Ascending aorta (tissue), 2 donors: Measurements from ENCODE around the gene SELENOO. TPM values are rescaled to one million over a fixed set of nuclear protein-coding genes. Genes with fewer than 3 reads are reported as not detected.

Experiments used
- DNase-seq, 2 donors: peaks; one replicate each; pipeline ENCODE4 v3.0.0-alpha.2; 2019; ENCODE audit warnings: low spot score in 2 of 2
- H3K27ac ChIP-seq, 2 donors: fragments of 200-600 bp; sonication (generic); one replicate each; pipeline ENCODE4 v1.5.1; 2016 to 2017; ENCODE audit warnings: mild to moderate bottlenecking in 1 of 2
- H3K27me3 ChIP-seq: fragments of 200-600 bp; sonication (generic); one replicate; pipeline ENCODE4 v1.5.1; 2017
- H3K36me3 ChIP-seq, 2 donors: fragments of 200-600 bp; sonication (generic); one replicate each; pipeline ENCODE4 v1.5.1; 2016
- H3K4me1 ChIP-seq, 2 donors: fragments of 200-600 bp; sonication (generic); one replicate each; pipeline ENCODE4 v1.5.1; 2016 to 2017; ENCODE audit warnings: mild to moderate bottlenecking in 1 of 2
- H3K4me3 ChIP-seq, 2 donors: fragments of 200-600 bp; sonication (generic); one replicate each; pipeline ENCODE4 v1.5.1; 2016 to 2017; ENCODE audit warnings: mild to moderate bottlenecking in 1 of 2
- H3K9me3 ChIP-seq, 2 donors: fragments of 200-600 bp; sonication (generic); one replicate each; pipeline ENCODE4 v1.5.1; 2016
- intact Hi-C: fragments of 100-400 bp; cut with DNase I; formaldehyde crosslinking; loops from one replicate; pipeline ENCODE4 v1.15.1; 2023
- total RNA-seq: library from RNA; depleted of rRNA; stranded (reverse); fragments of >200 nt; gene quantifications from one replicate; pipeline ENCODE4 v1.1.0, GENCODE V29; 2016
- TF ChIP-seq, protein P1 (sequence below), 3 experiments: fragments of 200-600 bp in 2 of 3; fragments of 450-650 bp in 1 of 3; sonication (generic) in 2 of 3; IDR thresholded peaks; one replicate each; pipeline ENCODE4 v1.5.1; 2016 to 2019; ENCODE audit warnings: antibody characterized with exemption in 3 of 3, mild to moderate bottlenecking in 1 of 3, moderate library complexity in 1 of 3

SELENOO gene
- total RNA-seq, 1 donor from 2014 or later, result 41.7 TPM

DNA sequence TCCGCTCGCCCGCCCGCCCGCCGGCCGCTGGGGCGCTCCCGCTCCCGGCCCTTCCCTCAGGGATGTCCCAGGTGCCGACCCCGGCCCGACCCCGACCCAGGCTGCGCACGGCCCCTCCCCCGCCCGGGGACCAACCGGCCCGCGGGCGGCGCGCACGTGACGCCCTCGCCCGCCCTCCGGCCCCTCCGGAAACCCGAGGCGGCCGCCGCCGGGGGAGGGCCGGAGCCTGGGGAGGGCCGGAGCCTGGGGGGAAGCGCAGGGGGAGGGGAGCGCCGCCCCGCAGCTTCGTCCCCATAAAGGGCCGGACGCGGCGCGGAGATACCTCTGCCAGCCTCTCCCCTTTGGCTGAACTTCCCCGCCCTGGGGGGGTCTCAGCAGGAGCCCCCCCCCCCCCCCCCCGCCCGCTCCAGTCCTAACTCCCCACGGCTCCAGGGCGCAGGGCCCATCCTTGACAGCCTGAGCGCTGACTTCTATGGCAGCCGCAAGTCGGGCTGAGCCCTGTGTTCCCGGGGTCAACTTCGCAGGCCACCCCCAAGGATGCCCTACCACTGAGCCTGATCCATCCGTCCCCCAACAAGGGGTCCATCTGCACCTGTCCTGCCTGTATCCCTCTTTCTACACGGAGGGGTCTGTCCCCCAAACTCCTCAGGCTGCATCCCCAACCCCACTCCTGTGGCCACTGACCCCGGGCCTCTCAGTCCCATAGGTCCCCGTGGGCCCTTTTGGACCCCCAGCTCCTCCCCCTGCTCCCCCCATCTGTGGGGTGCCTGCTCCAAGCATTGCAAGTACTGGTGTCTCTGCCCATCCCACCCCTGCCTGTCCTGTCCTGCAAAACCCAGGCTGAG, 61.0 kb downstream of the SELENOO start, which contains the start of gene MAPK12:
Gene MAPK12, minus strand, starts transcription at position 69 of the 845 bp plus-strand sequence. CDS start 174 bp downstream, outside the sequence.
- intact Hi-C loops, result no loop called here
- Histone ChIP-seq H3K36me3 (no peaks in the 10 kb centered on the region), H3K9me3 (no peaks in the 10 kb centered on the region), H3K27me3 (no peaks in the 10 kb centered on the region), H3K4me1 (peaks cover 0 to 8% of the 10 kb centered on the region in 2 donors), H3K4me3 (peak within 1 kb of the TSS; percentile 53 to 67), H3K27ac (peak within 1 kb of the TSS in 1 of 2 donors; percentile 9)
- TF ChIP-seq, protein P1, sequence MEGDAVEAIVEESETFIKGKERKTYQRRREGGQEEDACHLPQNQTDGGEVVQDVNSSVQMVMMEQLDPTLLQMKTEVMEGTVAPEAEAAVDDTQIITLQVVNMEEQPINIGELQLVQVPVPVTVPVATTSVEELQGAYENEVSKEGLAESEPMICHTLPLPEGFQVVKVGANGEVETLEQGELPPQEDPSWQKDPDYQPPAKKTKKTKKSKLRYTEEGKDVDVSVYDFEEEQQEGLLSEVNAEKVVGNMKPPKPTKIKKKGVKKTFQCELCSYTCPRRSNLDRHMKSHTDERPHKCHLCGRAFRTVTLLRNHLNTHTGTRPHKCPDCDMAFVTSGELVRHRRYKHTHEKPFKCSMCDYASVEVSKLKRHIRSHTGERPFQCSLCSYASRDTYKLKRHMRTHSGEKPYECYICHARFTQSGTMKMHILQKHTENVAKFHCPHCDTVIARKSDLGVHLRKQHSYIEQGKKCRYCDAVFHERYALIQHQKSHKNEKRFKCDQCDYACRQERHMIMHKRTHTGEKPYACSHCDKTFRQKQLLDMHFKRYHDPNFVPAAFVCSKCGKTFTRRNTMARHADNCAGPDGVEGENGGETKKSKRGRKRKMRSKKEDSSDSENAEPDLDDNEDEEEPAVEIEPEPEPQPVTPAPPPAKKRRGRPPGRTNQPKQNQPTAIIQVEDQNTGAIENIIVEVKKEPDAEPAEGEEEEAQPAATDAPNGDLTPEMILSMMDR (IDR thresholded peaks at IDR 0.05), result no peak
- no peak for DNase-seq

DNA sequence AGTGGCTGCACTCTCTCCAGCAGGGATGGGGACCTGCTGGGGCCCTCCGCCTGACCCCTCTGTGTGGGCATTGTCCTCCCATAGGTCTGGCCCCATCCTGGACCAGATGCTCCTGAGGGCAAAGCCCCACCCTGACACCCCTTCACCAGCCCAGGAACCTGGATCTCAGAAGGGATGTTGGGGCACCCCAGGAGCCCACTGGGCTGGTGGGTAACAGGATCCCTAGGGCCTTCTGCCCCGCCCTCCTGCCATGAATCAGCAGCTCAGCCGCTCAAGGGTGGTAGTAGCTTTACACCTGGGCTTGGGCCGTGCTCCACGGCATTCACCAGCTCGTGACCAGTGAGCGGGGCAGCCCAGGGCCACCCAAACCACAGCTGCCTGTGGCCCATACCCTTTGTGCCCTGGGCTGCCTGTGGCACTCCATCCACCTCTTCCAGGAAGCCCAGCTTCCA, 61.7 kb downstream of the SELENOO start:
- no peak for DNase-seq
- no peaks in the 10 kb centered on the region for H3K9me3 ChIP-seq
- intact Hi-C loops, result no loop called here
- H3K27me3 ChIP-seq, result no peaks in the 10 kb centered on the region
- H3K36me3 ChIP-seq, result no peaks in the 10 kb centered on the region
- peaks cover 6 to 12% of the 10 kb centered on the region in 2 donors for H3K4me1 ChIP-seq
- TF ChIP-seq, protein P1 (IDR thresholded peaks at IDR 0.05), result no peak
- no peak overlapping the region for H3K27ac ChIP-seq
- no peak overlapping the region for H3K4me3 ChIP-seq

DNA sequence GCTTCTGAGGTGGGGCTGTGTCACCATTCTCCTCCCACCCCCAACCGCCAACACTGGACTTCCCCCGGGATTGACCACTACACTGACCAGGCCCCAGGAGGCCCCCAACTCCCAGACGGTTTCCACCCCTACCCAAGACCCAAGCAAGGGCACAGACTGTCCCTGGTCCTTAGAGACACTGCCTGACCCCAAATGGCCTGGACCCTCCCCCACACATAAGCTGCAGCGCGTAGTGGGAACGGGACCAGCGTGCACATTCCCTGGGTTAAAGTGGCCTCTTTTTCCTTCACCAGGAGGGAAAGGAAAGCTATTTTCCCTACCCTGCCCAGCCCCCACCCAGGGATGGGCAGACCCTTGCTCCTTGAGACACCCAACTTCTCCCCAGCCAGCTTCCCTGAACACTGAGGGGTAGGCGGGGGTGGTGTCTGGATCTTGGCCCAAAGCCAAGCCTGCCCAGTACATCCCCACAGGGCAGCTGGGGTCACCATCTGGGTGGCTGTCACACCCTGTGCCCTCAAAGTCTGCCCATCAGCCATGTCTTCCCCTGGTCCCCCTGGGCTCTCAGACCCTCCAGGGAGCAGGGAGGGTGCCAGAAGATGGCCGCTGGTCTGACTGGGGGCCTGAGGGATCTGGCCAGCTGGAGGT, 62.3 kb downstream of the SELENOO start:
- Histone ChIP-seq H3K27me3 (no peaks in the 10 kb centered on the region), H3K9me3 (no peaks in the 10 kb centered on the region), H3K4me3 (no peak overlapping the region), H3K36me3 (no peaks in the 10 kb centered on the region), H3K4me1 (peaks cover 6 to 16% of the 10 kb centered on the region in 2 donors), H3K27ac (no peak overlapping the region)
- TF ChIP-seq, protein P1 (IDR thresholded peaks at IDR 0.05), result no peak
- DNase-seq, result no peak
- intact Hi-C loops, result no loop called here

DNA sequence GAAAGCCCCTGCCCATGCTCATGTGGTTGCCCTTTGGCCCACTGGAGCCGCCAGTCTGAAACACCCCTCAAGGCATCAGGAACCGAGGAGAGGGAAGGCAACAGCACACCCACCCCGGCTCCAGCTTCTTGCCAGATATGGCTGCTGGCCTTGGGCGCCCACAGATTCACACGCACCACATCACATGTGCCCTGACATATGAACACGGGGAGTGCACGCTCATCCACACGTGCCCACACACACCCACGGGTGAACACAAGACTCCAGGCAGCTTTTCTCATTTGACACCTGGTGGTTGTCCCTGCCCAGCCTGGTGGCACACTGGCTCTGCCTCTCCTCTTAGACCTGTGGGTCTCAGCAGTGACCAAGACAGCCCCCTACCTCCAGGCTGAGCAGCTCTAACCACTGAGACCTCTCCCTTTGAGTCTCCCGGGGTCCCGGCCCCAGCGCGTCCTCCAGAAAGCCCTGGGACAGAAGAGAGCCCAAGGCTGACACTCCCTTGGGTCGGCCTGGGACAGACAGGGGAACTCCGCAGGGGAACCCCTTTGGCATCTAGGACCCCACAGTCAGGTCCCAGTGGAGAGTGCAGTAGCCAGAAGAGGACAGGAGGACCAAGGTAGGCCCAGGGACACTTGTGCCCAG, 63.4 kb downstream of the SELENOO start:
- Histone ChIP-seq H3K27me3 (no peaks in the 10 kb centered on the region), H3K27ac (no peak overlapping the region), H3K36me3 (no peaks in the 10 kb centered on the region), H3K4me3 (no peak overlapping the region), H3K4me1 (peaks cover 6 to 19% of the 10 kb centered on the region in 2 donors), H3K9me3 (no peaks in the 10 kb centered on the region)
- TF ChIP-seq, protein P1 (IDR thresholded peaks at IDR 0.05), result no peak
- intact Hi-C loops, result no loop called here
- no peak for DNase-seq

DNA sequence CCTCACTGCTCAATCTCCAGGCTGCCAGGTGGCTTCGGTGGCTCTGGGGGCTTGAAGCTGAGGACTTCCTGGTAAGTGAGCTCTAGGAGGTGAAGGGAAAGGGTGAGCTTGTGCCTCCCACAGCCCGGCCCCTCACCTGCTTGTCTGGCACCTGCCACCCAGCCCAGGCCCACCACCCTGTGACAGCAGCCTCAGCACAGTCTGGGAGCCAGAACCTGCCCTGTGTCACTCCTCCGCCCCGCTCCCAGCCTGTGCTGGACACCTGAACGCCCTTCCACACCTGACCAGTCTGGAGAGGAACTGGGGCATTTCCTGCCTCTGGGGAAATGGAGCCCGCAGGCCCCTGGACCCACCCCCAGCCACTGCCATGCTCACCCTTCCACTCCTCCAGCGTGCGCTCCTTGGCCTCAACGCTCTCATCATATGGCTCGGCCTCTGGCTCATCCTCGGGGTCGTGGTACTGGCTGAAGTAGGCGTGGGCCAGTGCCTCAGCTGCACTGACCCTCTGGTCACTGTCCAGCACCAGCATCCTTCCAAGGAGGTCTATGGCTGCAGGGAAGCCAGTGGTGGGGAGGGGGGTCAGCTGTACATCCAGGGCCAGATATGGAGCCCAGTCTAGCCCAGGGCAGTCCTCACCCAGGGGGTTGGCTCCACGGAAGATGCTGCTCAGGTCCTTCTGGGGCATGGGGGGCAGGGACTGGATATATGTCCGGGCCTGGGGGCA, 64.3 kb downstream of the SELENOO start:
- no peak overlapping the region for H3K27ac ChIP-seq
- no peak overlapping the region for H3K4me3 ChIP-seq
- TF ChIP-seq, protein P1 (IDR thresholded peaks at IDR 0.05), result no peak
- no peaks in the 10 kb centered on the region for H3K36me3 ChIP-seq
- peaks cover 6 to 26% of the 10 kb centered on the region in 2 donors for H3K4me1 ChIP-seq
- intact Hi-C loops, result no loop called here
- H3K27me3 ChIP-seq, result no peaks in the 10 kb centered on the region
- no peak for DNase-seq
- H3K9me3 ChIP-seq, result no peaks in the 10 kb centered on the region
